Measurements from ENCODE around the gene NEDD8. TPM values are rescaled to one million over a fixed set of nuclear protein-coding genes. Genes with fewer than 3 reads are reported as not detected.
A peak's percentile ranks its signal among the peaks of the same experiment; 100 is the strongest.
"Not testable (repeated sequence)": the region's sequence is repeated elsewhere in the genome, so short reads cannot be mapped to it uniquely, and the experiment has no call there.

NEDD8 gene
- total RNA-seq, 1 experiment from 2014 or later, result 168 TPM

DNA sequence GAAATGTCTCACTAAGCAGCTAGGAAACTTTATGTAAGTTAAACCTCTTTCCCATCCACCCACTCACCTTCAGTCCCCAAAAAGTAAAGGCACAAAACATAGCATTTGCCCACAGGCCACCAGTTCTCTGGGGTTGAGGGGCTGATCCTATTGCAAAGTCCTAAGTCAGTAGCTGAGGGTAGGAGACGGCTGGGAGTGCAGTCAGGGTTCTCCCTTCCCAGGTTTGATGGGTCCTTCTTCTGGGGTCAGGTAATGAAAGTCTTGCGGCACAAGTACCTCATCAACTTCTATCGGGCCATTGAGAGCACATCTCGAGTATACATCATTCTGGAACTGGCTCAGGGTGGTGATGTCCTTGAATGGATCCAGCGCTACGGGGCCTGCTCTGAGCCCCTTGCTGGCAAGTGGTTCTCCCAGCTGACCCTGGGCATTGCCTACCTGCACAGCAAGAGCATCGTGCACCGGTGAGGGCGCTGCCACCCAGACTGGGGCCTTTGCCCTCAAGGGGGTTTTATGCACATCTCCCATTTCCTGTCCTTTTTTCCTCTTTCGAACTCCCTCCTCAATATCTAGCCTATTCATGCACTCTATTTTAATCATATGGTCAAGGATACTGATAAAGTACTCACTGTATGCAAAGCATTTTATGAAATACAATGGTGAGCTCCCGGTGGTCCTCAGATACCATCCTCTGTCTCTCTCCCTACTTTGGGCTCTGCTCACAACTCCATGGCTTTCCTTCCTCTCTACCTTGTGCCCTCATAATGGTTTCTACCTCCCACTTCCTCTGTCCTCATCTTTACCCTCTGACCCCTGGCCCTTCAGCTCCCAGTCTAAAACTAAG, 25.7 kb downstream of the NEDD8 start:
- no peak for DNase-seq (ENCODE audit: low spot score)

DNA sequence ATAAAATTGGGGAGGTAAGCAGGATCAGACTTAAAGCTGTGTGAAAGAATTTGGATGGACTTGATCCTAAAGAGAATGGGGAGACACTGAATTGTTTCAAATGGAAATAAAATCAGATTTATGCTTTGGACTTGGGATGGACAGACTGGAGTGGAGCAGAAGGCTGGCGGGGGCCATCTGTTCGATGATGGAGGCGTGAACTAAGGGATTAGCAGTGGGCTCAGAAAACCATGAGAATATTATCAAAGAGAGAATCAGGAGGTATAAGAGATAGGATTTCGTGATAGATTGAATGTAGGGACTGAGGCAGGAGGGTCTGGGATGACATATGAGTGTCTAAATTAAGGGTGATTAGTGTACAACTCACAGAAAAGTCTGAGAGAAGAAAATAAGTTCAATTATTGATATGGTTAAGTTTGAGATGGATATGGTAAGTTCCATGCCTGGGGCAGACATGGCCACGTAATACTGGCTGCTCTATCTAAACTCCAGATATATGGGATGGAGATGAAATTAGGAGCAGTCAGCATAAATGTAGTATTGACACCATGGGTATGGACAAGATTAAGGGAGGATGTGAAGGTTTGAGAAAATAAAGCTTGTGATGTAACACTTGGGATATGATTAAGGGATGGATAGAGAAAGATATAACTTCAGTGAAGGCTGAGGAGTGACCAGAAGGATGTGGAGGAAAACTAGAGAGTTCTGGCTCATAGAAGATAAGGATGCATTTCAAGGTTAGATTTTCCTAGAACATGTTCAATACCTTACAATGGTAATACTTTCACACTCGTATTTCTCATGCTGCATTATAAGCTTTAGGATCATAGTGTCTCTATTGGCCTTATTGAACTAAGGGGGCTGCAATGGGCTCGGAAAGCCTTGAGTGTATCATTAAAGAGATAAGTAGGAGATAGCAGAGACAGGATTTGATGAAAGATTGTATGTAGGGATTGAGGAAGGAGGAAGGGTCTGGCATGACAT, 27.7 kb downstream of the NEDD8 start:
- in situ Hi-C loops (cut with HindIII; ENCODE audit: low sequenced_read_pairs), result no loop called here
- DNase-seq (ENCODE audit: low spot score), result no peak

More for the DNA sequence above, 25.7 kb downstream of the NEDD8 start:
- in situ Hi-C loops (cut with HindIII; ENCODE audit: low sequenced_read_pairs), result no loop called here

DNA sequence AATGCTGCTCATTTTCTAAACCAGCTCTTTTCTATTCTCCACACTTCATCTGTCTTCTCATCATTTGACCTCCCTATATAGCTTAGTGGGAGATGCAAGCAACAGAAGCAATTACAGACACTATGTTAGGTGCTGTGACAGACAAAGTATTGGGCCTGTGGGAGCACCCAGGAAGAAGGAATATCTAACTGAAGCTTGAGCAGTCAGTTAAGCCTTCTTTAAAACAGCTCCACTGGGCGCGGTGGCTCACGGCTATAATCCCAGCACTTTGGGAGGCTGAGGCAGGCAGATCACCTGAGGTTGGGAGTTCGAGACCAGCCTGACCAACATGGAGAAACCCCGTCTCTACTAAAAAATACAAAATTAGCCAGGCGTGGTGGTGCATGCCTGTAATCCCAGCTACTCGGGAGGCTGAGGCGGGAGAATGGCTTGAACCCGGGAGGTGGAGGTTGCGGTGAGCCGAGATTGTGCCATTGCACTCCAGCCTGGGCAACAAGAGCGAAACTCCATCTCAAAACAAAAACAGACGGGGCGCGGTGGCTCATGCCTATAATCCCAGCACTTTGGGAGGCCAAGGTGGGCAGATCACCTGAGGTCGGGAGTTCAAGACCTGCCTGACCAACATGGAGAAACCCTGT, 28.8 kb downstream of the NEDD8 start:
- in situ Hi-C loops (cut with HindIII; ENCODE audit: low sequenced_read_pairs), result not testable (repeated sequence)

DNA sequence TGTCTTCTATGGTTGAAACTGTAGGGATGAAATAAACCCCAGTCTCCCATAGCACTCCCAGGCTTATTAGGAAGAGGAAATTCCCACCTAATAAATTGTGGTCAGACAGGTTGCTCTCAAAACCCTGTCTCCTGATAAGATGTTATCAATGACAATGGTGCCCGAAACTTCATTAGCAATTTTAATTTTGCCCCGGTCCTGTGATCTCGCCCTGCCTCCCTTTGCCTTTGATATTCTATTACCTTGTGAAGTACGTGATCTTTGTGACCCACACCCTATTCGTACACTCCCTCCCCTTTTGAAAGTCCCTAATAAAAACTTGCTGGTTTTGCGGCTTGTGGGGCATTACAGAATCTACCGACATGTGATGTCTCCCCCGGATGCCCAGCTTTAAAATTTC, 29.6 kb downstream of the NEDD8 start:
- DNase-seq (ENCODE audit: low spot score); in situ Hi-C loops (cut with HindIII; ENCODE audit: low sequenced_read_pairs): not testable (repeated sequence)

More for the DNA sequence above, 28.8 kb downstream of the NEDD8 start:
- DNase-seq (ENCODE audit: low spot score), result not testable (repeated sequence)

DNA sequence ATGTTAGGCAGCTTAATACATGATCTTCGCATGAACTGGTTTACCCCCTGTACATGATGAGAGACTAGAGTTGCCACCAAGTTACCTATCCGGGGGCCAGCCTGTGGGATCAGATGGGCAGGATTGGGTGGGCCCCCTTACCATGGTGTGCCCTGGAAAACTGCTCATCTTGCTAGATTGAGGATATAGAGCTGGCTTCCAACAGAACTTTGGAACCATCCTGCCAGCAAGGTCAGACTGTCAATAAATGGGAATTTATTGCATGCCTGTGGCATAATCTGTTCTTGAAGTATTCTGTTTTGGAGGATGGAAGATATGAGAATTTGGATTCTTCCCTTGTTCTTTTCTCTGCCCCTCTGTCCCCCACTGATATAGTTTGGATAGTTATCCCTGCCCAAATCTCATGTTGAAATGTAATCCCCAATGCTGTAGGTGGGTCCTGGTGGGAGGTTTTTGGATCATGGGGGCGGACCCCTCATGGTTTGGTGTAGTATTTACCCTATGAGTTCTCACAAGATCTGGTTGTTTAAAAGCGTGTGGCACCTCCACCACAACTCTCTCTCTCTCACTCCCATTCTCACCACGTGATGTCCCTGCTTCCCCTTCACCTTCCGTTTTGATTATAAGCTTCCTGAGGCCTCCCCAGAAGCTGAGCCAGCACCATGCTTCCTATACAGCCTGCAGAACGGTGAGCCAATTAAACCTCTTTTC, 33.2 kb downstream of the NEDD8 start:
- DNase-seq (ENCODE audit: low spot score), result no peak
- in situ Hi-C loops (cut with HindIII; ENCODE audit: low sequenced_read_pairs), result no loop called here

DNA sequence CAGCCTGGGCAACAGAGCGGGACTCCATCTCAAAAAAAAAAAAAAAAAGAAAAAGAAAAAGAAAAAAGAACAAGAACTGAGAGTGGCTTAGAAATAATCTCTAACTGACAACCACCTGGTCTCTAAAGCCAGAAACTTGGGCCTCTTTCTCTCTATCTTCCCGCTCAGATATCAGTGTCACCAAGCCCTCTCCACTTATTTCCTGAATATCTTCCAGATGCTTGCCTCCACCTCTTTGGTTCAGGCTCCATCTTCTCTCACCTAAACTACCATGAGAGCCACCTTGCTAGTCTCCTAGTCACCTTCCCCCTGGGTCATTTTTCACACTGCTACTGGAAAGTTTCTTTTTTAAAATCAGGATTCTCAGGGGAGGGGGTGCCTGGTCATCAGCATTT, 35.1 kb downstream of the NEDD8 start:
- DNase-seq (ENCODE audit: low spot score), result no peak
- in situ Hi-C loops (cut with HindIII; ENCODE audit: low sequenced_read_pairs), result no loop called here

DNA sequence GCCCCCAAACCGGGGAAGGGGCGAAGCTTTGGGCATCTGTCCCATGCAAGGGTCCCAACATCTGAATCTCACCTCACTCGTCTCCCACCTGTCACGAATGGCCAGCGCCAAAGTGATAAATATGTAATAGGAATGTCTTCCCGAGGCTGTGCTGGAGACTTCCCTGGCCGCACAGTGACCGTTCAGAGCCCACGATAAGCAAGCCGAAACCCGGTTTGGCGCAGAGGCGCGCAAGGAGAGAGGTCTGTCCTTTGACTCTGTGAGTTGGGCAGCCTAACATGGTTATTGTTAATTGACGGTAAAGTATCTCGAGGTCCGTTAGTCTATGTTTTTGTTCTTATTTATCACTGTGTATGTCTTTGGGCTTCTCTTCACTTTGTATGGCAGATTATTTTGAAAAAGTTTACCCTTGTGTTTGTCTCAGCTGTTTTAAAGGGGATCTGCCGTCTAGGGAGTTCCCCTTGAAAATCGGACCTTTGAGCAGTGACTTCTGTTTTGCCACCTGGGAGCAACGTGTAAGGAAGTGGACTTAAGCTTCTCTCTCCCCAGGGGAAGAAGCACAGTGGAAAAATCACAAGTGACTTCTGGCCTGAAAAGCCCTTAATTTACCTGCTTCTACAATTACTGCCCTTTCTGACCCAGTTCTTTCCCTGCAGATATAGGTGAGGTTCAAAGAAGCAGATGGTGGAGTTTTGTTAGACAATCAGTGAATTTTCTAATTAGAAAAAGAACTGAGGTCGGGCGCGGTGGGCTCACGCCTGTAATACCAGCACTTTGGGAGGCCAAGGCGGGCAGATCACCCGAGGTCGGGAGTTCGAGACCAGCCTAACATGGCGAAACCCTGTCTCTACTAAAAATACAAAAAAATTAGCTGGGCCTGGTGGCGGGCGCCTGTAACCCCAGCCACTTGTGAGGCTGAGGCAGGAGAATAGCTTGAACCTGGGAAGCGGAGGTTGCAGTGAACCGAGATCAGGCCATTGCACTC, 35.8 kb downstream of the NEDD8 start:
- peak; percentile 18 for DNase-seq (ENCODE audit: low spot score)
- in situ Hi-C loops (cut with HindIII; ENCODE audit: low sequenced_read_pairs), result no loop called here

DNA sequence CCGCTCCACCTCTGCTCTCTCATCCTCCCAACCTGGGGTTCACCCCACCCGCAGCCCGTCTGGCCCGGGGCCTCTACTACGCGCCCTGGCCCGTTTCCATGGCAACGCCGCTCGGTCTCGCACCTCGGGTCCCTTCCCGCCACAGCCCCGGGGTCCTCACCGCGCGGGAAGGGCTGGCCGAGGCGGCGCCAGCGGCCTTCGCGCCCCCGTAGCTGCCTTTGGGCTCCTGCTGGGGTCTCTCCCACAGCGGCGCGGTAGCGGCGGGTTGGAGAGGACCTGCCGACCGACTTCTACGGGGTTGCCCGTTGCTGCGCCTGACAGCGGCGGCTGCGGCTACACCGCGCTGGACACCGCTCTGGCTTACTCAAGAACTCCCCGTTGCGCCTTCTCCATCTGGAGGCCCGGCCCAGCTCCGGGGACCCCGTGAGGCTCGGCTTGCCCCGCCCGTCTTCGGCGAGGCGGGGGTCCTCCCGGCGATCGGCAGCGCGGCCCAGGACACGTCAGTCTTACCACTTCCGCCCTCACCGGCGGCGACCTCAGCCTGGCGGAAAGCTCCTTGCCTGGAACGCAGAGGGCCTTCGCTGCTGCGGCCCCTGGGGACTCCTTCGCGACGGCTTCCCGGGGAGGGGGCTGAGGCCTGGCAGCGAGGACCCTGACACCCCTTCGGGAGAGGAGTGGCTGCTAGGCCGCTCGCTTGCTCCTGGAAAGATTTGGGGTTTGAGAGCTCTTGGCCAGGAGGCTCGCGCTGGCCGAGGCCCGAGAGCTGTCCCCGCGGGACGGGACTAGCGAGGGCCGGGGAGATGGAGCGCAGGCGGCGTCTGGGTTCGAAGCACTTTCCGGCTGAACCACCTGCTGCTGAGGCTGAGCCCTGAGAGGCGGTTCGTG, 36.7 kb downstream of the NEDD8 start, which contains the start of gene TM9SF1:
TM9SF1 (minus strand) TSS at position 256 of the 885 bp plus-strand sequence. CDS start 422 bp downstream, outside the sequence.
- peak; percentile 86 for DNase-seq (ENCODE audit: low spot score)
- in situ Hi-C loops (cut with HindIII; ENCODE audit: low sequenced_read_pairs), result no loop called here

DNA sequence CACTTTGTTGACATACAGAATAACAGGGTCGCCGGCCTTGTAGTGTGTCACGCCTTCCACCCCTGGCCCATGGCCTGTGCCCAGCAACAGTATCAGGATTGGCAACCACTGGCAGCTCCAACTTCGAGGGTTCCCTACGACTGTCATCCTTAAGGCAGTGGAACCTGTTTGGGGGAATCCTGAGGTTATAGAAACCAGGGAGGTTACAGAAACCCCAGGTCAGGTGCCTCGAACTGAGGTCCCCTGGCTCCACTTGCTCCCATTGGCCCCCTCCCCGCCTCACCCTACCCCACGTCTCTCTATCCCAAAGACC, 37.3 kb downstream of the NEDD8 start:
- DNase-seq (ENCODE audit: low spot score), result no peak
- in situ Hi-C loops (cut with HindIII; ENCODE audit: low sequenced_read_pairs), result no loop called here

DNA sequence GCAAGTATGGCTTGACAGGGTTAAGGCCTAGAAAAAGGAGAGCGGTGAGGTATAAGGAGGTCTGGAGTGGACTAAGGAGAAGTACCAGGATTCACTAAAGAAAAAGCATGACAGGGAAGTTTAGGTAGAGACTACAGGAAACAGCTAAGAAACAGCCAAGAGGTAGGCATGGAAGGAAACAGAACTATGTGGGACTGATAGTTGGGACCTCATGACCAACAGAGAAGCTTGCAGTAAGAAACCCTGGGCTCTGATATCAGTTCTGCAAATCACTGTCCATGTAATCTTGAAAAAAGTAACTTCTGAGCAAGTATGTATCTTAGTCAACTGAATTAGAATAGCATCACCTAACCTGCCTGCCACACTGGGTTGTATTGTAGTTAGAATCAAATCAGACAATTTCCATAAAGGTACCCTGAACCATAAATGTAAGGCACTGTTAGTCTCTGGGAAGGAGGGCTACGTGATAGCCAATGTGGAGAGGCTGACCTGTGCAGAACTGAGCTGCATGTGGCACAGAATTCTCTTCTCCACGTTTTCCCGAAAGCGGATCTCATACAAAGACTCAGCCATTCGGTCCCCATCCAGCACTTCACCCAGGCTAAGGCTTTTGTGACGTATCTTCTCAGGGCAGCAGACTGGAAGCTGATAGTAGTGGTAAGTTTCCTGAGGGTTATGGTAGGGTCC, 37.8 kb downstream of the NEDD8 start:
- peak; percentile 22 for DNase-seq (ENCODE audit: low spot score)
- in situ Hi-C loops (cut with HindIII; ENCODE audit: low sequenced_read_pairs), result no loop called here

DNA sequence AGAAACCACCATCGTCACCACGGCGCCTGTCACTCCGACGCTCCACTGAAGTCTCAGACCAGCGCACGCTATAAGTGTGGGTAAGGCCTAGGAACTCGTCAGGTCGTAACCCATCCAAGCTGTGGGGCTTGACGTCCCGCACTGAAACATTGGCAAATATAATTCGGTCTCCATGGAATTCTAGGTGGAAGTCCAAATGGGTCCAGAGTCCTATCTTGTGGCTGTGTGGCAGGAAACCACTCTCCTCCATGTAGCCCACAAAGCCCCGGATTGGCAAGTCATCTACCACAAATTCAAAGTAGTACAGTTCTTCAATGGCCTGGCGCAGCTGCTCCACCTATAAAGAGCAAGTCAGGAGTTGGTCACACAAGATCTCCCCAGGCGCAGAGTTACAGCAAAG, 39.2 kb downstream of the NEDD8 start:
- DNase-seq (ENCODE audit: low spot score), result no peak
- in situ Hi-C loops (cut with HindIII; ENCODE audit: low sequenced_read_pairs), result no loop called here

DNA sequence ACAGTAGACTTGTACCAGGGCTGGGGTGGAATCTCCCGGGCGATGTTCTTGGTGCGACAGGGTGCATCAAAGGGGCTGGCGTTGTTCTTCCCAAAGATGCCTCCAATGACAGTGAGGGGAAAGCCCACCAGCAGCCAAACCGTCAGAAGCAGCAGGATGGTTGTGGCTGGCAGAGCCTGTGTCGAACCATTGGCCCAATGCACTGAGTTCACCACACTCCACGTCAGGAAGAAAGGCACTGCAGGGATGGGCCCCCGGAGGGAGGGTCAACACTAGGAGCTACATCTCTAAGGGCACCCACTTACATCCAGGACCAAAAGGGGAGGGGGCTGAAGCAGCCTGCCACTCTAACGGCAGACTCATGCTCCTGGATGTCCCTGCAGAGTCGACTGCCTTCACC, 41.8 kb downstream of the NEDD8 start:
- in situ Hi-C loops (cut with HindIII; ENCODE audit: low sequenced_read_pairs), result no loop called here
- DNase-seq (ENCODE audit: low spot score), result no peak

DNA sequence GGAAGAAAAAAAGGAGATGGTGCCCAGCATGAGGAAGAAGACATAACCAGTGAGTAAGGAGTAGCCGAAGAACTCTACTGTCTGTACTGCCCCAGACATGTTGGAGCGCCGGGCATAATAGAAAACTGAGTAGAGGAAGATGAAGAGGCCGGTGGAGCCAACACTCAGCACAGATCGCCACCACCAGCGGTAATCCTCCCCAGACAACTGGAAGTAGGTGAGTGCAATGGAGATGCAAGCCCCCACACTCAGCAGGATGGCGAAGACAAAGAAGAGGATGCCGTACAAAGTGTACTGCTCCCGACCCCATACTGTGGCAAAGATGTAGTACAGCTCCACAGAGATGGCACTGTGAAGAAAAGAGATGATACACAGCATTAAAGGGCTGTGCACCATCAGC, 42.7 kb downstream of the NEDD8 start:
- no peak for DNase-seq (ENCODE audit: low spot score)
- in situ Hi-C loops (cut with HindIII; ENCODE audit: low sequenced_read_pairs), result no loop called here

DNA sequence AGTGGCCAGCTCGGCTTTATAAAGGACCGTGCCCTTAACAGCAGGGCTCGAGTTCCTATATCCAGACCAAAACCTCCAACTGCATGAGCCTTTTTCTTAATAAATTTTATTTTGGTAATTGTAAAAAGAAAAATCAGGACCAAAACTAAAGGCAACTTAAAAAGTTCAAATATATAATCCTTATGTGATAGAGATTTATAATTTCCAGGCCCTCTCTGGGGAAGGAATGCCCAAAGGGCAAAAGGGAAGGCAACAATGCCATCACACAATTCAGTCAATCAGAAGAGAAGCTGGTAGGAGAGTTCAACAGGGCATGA, 43.1 kb downstream of the NEDD8 start:
- DNase-seq (ENCODE audit: low spot score), result no peak
- in situ Hi-C loops (cut with HindIII; ENCODE audit: low sequenced_read_pairs), result no loop called here

DNA sequence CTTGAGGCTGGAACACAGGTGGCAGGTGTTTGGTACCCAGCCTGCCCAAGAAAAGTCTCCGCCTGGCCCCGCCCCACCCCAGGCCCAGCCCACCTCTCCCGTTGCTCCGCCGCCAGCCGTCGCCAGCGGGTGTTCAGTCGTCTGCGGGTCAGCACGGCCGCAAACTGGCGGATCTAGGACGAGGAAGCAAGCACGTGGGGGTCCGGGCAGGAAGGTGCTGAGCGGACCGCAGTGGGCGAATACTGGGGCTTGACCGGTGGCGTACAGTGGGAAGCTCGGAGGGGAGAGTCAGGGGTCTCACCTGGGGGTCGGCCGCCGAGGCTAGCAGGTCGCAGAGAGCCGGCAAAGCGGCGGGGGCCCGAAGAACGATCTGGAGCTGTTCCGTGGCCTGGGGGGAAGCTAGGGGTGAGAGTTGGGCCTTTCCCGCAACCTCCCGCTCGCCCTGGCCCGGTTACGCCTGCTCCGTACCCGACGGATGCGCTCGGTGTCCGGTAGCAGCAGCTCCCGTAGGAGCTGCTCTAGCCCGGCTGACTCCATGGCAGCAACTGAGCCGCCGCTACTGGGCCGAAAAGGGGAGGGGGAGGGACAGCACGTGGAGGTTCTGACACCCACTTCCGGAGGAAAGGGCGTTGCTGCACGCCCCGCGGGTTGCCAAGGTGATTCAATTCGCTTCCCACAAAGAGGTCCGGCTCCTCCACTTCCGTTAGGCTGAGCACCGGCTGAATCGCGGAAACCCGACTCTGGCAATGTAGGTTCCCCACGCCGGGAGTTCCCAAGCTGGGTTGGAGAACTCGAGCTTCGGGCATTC, 43.7 kb downstream of the NEDD8 start, which contains the start of gene IPO4:
IPO4 (minus strand) TSS at position 566 of the 808 bp plus-strand sequence; CDS start at position 537, 29 bp downstream.
- peak; percentile 95 for DNase-seq (ENCODE audit: low spot score)
- in situ Hi-C loops (cut with HindIII; ENCODE audit: low sequenced_read_pairs), result no loop called here

DNA sequence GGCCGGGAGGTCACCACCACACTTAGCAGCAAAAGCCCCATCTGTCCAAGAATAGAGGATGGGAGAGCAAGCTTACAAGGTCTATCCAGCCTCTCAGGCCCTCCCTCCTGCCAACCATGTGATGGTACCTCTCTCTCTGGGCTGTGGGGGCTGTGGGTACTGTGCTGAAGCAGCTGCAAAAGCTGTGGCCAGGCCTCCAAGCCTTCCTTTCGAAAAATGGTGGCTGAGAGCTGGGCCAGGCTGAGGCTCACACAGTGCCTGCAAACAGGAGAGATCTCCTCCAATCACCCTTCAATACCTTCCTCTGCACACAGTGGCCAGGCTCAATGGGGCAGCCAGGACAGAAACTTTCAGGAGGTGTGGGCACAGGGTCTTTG, 44.6 kb downstream of the NEDD8 start:
- in situ Hi-C loops (cut with HindIII; ENCODE audit: low sequenced_read_pairs), result no loop called here

More for the DNA sequence above, 44.6 kb downstream of the NEDD8 start:
- DNase-seq (ENCODE audit: low spot score), result no peak

Measured in G401 (cell line).